ENCODE measurements around the gene AKT3.

DNA sequence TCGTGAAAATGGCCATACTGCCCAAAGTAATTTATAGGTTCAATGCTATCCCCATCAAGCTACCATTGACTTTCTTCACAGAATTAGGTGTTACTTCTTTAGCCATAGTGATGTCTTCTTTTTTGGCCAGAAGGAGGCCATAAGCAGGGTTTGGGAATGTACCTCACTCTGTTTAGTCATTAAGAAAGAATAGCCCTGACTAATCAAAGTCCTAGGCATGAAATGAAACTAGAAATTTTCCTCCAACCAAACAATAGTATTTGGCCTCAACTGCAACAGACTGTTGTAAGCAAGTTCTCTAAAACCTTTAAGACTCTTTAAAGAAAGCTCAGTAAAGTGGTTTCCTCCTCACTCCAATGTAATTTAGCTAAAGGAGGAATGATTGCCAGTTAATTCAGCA, 163.9 kb downstream of the AKT3 start:
- TF ChIP-seq, protein P1, sequence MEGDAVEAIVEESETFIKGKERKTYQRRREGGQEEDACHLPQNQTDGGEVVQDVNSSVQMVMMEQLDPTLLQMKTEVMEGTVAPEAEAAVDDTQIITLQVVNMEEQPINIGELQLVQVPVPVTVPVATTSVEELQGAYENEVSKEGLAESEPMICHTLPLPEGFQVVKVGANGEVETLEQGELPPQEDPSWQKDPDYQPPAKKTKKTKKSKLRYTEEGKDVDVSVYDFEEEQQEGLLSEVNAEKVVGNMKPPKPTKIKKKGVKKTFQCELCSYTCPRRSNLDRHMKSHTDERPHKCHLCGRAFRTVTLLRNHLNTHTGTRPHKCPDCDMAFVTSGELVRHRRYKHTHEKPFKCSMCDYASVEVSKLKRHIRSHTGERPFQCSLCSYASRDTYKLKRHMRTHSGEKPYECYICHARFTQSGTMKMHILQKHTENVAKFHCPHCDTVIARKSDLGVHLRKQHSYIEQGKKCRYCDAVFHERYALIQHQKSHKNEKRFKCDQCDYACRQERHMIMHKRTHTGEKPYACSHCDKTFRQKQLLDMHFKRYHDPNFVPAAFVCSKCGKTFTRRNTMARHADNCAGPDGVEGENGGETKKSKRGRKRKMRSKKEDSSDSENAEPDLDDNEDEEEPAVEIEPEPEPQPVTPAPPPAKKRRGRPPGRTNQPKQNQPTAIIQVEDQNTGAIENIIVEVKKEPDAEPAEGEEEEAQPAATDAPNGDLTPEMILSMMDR (IDR thresholded peaks at IDR 0.05; ENCODE audit: poor library complexity), result no peak
- TF ChIP-seq EZH2 (IDR thresholded peaks at IDR 0.05; ENCODE audit: borderline replicate concordance), result no peak
- no peak for TF ChIP-seq EZH2phosphoT487 (IDR thresholded peaks at IDR 0.05; ENCODE audit: low read depth, severe bottlenecking, unreplicated experiment)
